OCI-LY3 (cell line): ENCODE data around the gene ANO6.

Experiments
- H2AFZ ChIP-seq: fragments of 200-600, 300-600 bp; shearing (Covaris generic); 2 replicates; pipeline ENCODE4 v1.6.0; 2014; ENCODE audit warnings: antibody characterized with exemption, low read depth, low read length
- H3K27ac ChIP-seq: fragments of 200-600, 300-600 bp; sonication (generic); 2 replicates; pipeline ENCODE4 v1.5.1; 2014; ENCODE audit warnings: mild to moderate bottlenecking, low read length, moderate library complexity, mixed read lengths
- H3K27me3 ChIP-seq: fragments of 200-600, 300-600 bp; sonication (generic); 2 replicates; pipeline ENCODE4 v1.6.1; 2014; ENCODE audit warnings: low read depth, low read length, mixed read lengths
- H3K36me3 ChIP-seq: fragments of 200-600, 300-600 bp; sonication (generic); replicated peaks from 2 replicates; pipeline ENCODE3; 2014; ENCODE audit warnings: low read depth, low read length, mixed read lengths
- H3K4me1 ChIP-seq: fragments of 300-600, 200-600 bp; sonication (generic); 2 replicates; pipeline ENCODE4 v1.6.1; 2014; ENCODE audit warnings: low read length, mixed read lengths
- H3K4me2 ChIP-seq: fragments of 200-600, 300-600 bp; sonication (generic); 2 replicates; pipeline ENCODE4 v1.6.1; 2014; ENCODE audit warnings: low read length, mixed read lengths
- H3K4me3 ChIP-seq: fragments of 300-600, 200-600 bp; sonication (generic); 2 replicates; pipeline ENCODE4 v1.5.1; 2014; ENCODE audit warnings: antibody characterized with exemption, mild to moderate bottlenecking, low read length, moderate library complexity
- H3K79me2 ChIP-seq: fragments of 300-600, 200-600 bp; shearing (Covaris generic); 2 replicates; pipeline ENCODE4 v1.6.1; 2014; ENCODE audit warnings: mild to moderate bottlenecking, low read length, mixed read lengths
- H3K9ac ChIP-seq: fragments of 300-600, 200-600 bp; shearing (Covaris generic); 2 replicates; pipeline ENCODE4 v1.6.0; 2014; ENCODE audit warnings: mild to moderate bottlenecking, low read length, moderate library complexity
- H3K9me3 ChIP-seq: fragments of 200-600, 300-600 bp; shearing (Covaris generic); 2 replicates; pipeline ENCODE4 v1.6.1; 2014; ENCODE audit warnings: low read length, mixed read lengths; ENCODE audit not compliant: insufficient read depth
- H4K20me1 ChIP-seq: fragments of 200-600, 300-600 bp; sonication (generic); 2 replicates; pipeline ENCODE4 v1.6.1; 2016; ENCODE audit warnings: low read length, mixed read lengths; ENCODE audit not compliant: insufficient read depth
- EZH2phosphoT487 ChIP-seq: fragments of 200-600 bp; shearing (Covaris generic); IDR thresholded peaks from 2 replicates; pipeline ENCODE4 v1.6.1; 2018; ENCODE audit warnings: antibody characterized with exemption, mixed run types, low read depth
- TF ChIP-seq, protein P1 (sequence below): fragments of 200-600, 300-600 bp; sonication (generic); IDR thresholded peaks from 2 replicates; pipeline ENCODE4 v1.5.1; 2014; ENCODE audit warnings: antibody characterized with exemption, low read length, low read depth

The ANO6 gene

DNA sequence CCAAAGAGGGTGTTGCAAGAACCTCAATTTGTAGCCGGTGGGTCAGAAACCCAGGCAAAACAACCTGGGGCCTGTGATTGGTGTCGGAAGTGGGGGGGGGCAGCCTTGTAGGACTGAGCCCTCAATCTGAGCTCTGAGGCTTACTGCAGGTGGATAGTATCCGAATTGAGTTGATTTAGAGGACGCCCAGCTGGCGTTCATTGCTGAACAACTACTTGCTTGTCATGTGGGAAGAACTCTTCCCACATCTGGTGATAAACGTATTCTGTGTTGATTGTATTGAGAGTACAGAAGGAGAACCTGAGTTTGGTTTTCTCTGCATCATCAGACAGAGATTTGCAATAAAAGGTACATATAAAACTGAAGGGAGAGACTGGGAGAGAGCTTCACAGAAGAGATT, 5.1 kb downstream of the ANO6 start:
- Histone ChIP-seq H3K9ac (no peak overlapping the region), H3K27me3 (no peaks in the 10 kb centered on the region), H4K20me1 (peaks cover 13% of the 10 kb centered on the region; the same call in 1 of the 2 replicates), H3K4me2 (no peak overlapping the region), H3K4me1 (peaks cover 7% of the 10 kb centered on the region), H3K27ac (no peak overlapping the region), H2AFZ (no peak overlapping the region), H3K4me3 (no peak overlapping the region), H3K36me3 (no peaks in the 10 kb centered on the region), H3K79me2 (peaks cover 34% of the 10 kb centered on the region), H3K9me3 (no peaks in the 10 kb centered on the region)
- TF ChIP-seq EZH2phosphoT487: no peak
- TF ChIP-seq, protein P1, sequence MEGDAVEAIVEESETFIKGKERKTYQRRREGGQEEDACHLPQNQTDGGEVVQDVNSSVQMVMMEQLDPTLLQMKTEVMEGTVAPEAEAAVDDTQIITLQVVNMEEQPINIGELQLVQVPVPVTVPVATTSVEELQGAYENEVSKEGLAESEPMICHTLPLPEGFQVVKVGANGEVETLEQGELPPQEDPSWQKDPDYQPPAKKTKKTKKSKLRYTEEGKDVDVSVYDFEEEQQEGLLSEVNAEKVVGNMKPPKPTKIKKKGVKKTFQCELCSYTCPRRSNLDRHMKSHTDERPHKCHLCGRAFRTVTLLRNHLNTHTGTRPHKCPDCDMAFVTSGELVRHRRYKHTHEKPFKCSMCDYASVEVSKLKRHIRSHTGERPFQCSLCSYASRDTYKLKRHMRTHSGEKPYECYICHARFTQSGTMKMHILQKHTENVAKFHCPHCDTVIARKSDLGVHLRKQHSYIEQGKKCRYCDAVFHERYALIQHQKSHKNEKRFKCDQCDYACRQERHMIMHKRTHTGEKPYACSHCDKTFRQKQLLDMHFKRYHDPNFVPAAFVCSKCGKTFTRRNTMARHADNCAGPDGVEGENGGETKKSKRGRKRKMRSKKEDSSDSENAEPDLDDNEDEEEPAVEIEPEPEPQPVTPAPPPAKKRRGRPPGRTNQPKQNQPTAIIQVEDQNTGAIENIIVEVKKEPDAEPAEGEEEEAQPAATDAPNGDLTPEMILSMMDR: no peak

DNA sequence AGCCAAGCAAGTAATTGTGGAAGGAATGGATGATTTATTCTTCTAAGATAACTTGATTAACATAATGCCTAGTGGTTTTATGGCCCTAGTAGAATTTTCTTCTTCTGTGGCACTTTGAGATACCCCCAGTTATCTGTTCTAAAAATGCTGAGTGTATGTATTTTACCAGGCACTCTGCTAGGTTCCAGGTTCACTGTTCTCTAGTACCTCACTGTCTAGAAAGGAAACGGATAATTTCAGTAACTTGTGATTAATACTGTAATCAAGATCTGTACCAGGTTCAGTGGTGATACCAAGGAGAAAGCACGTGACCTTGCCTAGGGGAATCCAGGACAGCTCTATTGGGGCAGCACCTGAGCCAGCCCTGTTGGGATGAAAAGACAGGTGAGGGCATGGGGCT, 8.0 kb downstream of the ANO6 start:
- no peak overlapping the region for H3K4me2 ChIP-seq
- H3K4me3 ChIP-seq: no peak overlapping the region
- no peak for TF ChIP-seq EZH2phosphoT487
- H2AFZ ChIP-seq: no peak overlapping the region
- no peaks in the 10 kb centered on the region for H3K9me3 ChIP-seq
- peaks cover 20% of the 10 kb centered on the region for H3K79me2 ChIP-seq
- no peaks in the 10 kb centered on the region for H3K27me3 ChIP-seq
- no peaks in the 10 kb centered on the region for H3K4me1 ChIP-seq
- peaks cover 13% of the 10 kb centered on the region; the same call in 1 of the 2 replicates for H4K20me1 ChIP-seq
- H3K36me3 ChIP-seq: no peaks in the 10 kb centered on the region
- no peak overlapping the region for H3K27ac ChIP-seq
- no peak overlapping the region for H3K9ac ChIP-seq

DNA sequence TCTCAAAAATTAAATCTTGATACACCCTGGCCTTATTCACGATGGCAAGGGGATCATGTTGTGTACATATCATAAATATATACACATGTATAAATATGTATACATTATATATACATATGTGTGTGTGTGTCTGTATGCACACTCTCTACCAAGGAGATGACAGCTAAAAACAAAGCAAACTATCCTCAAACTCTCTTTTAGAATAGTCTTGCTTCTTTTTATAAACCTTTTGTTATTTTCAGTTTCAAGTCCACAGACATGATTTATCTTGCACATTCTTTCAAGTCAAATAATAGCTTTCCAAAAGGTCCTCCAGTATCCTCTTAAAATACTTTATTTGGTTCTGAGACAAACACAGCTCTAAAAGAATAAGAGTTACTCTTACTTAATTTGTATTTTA, 8.4 kb downstream of the ANO6 start:
- no peak overlapping the region for H2AFZ ChIP-seq
- no peaks in the 10 kb centered on the region for H3K9me3 ChIP-seq
- TF ChIP-seq, protein P1: no peak
- no peak for TF ChIP-seq EZH2phosphoT487
- H3K79me2 ChIP-seq: peaks cover 20% of the 10 kb centered on the region
- no peak overlapping the region for H3K27ac ChIP-seq
- H3K4me1 ChIP-seq: no peaks in the 10 kb centered on the region
- H4K20me1 ChIP-seq: peaks cover 13% of the 10 kb centered on the region; the same call in 1 of the 2 replicates
- no peak overlapping the region for H3K4me2 ChIP-seq
- no peaks in the 10 kb centered on the region for H3K36me3 ChIP-seq
- no peak overlapping the region for H3K4me3 ChIP-seq
- H3K9ac ChIP-seq: no peak overlapping the region
- H3K27me3 ChIP-seq: no peaks in the 10 kb centered on the region

DNA sequence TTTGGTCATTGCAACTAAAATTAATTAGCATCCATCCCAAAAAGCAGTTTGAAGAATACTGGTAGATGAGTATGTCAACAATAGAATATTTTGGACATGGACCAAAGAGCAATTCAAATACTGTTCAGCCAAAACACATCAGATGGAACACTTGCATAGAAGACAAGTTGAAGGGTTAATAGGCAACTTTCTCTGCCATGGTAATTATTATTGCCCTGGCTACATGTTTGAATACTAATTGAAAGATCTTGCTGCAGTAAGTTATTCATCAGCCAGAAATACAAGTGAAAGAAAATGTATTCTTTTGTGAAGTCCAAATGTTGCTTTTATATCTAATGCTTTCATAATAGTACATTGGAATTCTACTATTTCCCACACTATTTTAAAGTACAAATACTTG, 10.1 kb downstream of the ANO6 start:
- 0 out of 2 replicates have a peak, but pooled peaks cover 6% of the 10 kb centered on the region for H4K20me1 ChIP-seq
- H3K9me3 ChIP-seq: no peaks in the 10 kb centered on the region
- H3K27ac ChIP-seq: no peak overlapping the region
- H3K4me2 ChIP-seq: no peak overlapping the region
- no peak overlapping the region for H3K9ac ChIP-seq
- no peaks in the 10 kb centered on the region for H3K36me3 ChIP-seq
- no peak overlapping the region for H3K4me3 ChIP-seq
- peaks cover 5% of the 10 kb centered on the region; the same call in 1 of the 2 replicates for H3K79me2 ChIP-seq
- no peak overlapping the region for H2AFZ ChIP-seq
- no peaks in the 10 kb centered on the region for H3K4me1 ChIP-seq
- H3K27me3 ChIP-seq: no peaks in the 10 kb centered on the region
- TF ChIP-seq EZH2phosphoT487: no peak
- TF ChIP-seq, protein P1: no peak
